Keratinocyte (primary cell): ENCODE data around the gene FICD. TPM values are rescaled to one million over a fixed set of nuclear protein-coding genes. Genes with fewer than 3 reads are reported as not detected.

Experiments
- DNase-seq: peaks from one replicate; pipeline ENCODE4 v3.0.0-alpha.2; 2011; ENCODE audit warnings: low read depth, missing footprints, low spot score
- FAIRE-seq: peaks from 2 replicates; lab custom pipeline; 2011; peaks lifted over from hg19 to GRCh38; lab: Jason Lieb, UNC
- H2AFZ ChIP-seq: 2 replicates; pipeline ENCODE4 v1.6.0; 2012; ENCODE audit warnings: low read length, control low read depth, inconsistent platforms; ENCODE audit not compliant: control insufficient read depth
- H3K27ac ChIP-seq: 2 replicates; pipeline ENCODE4 v1.5.1; 2011; ENCODE audit warnings: low read length; ENCODE audit not compliant: control insufficient read depth, insufficient read depth
- H3K27me3 ChIP-seq: 3 replicates; pipeline ENCODE4 v1.6.0; 2011; ENCODE audit warnings: low read length; ENCODE audit not compliant: control insufficient read depth, insufficient read depth; ENCODE audit errors: extremely low read depth
- H3K36me3 ChIP-seq, 2 experiments: 2 replicates in 1 of 2; 3 replicates in 1 of 2; pipeline ENCODE4 v1.5.1; 2011; ENCODE audit warnings: low read length in 2 of 2, mild to moderate bottlenecking in 1 of 2; ENCODE audit not compliant: control insufficient read depth in 2 of 2, insufficient read depth in 2 of 2; ENCODE audit errors: extremely low read depth in 1 of 2
- H3K4me1 ChIP-seq: 3 replicates; pipeline ENCODE4 v1.5.1; 2011; ENCODE audit warnings: low read length; ENCODE audit not compliant: control insufficient read depth, insufficient read depth; ENCODE audit errors: extremely low read depth
- H3K4me2 ChIP-seq: 3 replicates; pipeline ENCODE4 v1.6.0; 2011; ENCODE audit warnings: low read depth, low read length; ENCODE audit not compliant: control insufficient read depth, insufficient read depth; ENCODE audit errors: extremely low read depth
- H3K4me3 ChIP-seq, 3 experiments: fragments of 200-600 bp in 1 of 3; sonication (generic) in 1 of 3; 2 replicates in 2 of 3; 3 replicates in 1 of 3; pipeline ENCODE4 v1.5.1; 2011 to 2016; ENCODE audit warnings: low read length in 3 of 3, mild to moderate bottlenecking in 3 of 3, control low read depth in 2 of 3, inconsistent platforms in 1 of 3, low read depth in 1 of 3, mixed read lengths in 1 of 3, mixed run types in 1 of 3, moderate library complexity in 1 of 3; ENCODE audit not compliant: control insufficient read depth in 2 of 3, insufficient read depth in 2 of 3; ENCODE audit errors: extremely low read depth in 1 of 3
- H3K79me2 ChIP-seq: 2 replicates; pipeline ENCODE4 v1.6.0; 2012; ENCODE audit warnings: low read length; ENCODE audit not compliant: control insufficient read depth, insufficient read depth
- H3K9ac ChIP-seq: 3 replicates; pipeline ENCODE4 v1.6.0; 2011; ENCODE audit warnings: low read length; ENCODE audit not compliant: control insufficient read depth, insufficient read depth; ENCODE audit errors: extremely low read depth
- H3K9me1 ChIP-seq: 3 replicates; pipeline ENCODE4 v1.6.0; 2011; ENCODE audit warnings: low read length; ENCODE audit not compliant: control insufficient read depth, insufficient read depth; ENCODE audit errors: extremely low read depth
- H3K9me3 ChIP-seq: 2 replicates; pipeline ENCODE4 v1.5.1; 2012; ENCODE audit warnings: low read depth, low read length; ENCODE audit not compliant: control insufficient read depth
- H4K20me1 ChIP-seq: 3 replicates; pipeline ENCODE4 v1.6.0; 2011; ENCODE audit warnings: low read length; ENCODE audit not compliant: control insufficient read depth, insufficient read depth; ENCODE audit errors: extremely low read depth
- CTCF ChIP-seq, 3 experiments: IDR thresholded peaks in 1 of 3; conservative IDR thresholded peaks in 1 of 3; optimal IDR thresholded peaks in 1 of 3; 2 replicates in 2 of 3; 3 replicates in 1 of 3; pipeline versions ENCODE3 to v1.5.1; 2011; ENCODE audit warnings: low read length in 3 of 3, mild to moderate bottlenecking in 3 of 3, moderate library complexity in 2 of 3, control low read depth in 1 of 3, inconsistent platforms in 1 of 3; ENCODE audit not compliant: insufficient read depth in 2 of 3; ENCODE audit errors: extremely low read depth in 1 of 3
- EZH2 ChIP-seq: IDR thresholded peaks from one replicate; pipeline ENCODE4 v1.6.1; 2012; ENCODE audit warnings: inconsistent platforms, mild to moderate bottlenecking, low read length, moderate library complexity
- dilution Hi-C: fragments of 300-500 bp; cut with MboI; formaldehyde crosslinking; loops from one replicate; pipeline ENCODE4 v1.7.0; 2020; ENCODE audit warnings: low sequenced_read_pairs; ENCODE audit not compliant: extremely low pct_ligation_motif_present
- polyA plus RNA-seq, 5 experiments: library from polyadenylated mRNA; depleted of rRNA in 3 of 5; stranded (reverse) in 3 of 5; stranded (forward) in 1 of 5; unstranded in 1 of 5; fragments of >200 nt; gene quantifications; 1 replicate in 1 of 5; 2 replicates in 3 of 5; 3 replicates in 1 of 5; pipeline versions ENCODE4 v1.2.1 to v1.2.3, GENCODE V29; 2011 to 2012; ENCODE audit warnings: missing spikeins in 2 of 5, low read depth in 1 of 5, low replicate concordance in 1 of 5

FICD gene
- polyA plus RNA-seq, 1 donor (not counting 4 experiments of a cell fraction or from before 2014, with no cell fraction given), result 0.47 TPM

GRCh38 chr12:108491256-108491655 lies 23.8 kb upstream of the FICD start:
- Histone ChIP-seq H3K4me2 (no peak overlapping the region), H3K9me3 (no peaks in the 10 kb centered on the region), H3K4me3 (no peak overlapping the region), H2AFZ (no peak overlapping the region), H3K27me3 (peaks cover 3% of the 10 kb centered on the region), H3K9ac (no peak overlapping the region), H3K9me1 (no peaks in the 10 kb centered on the region), H3K4me1 (no peaks in the 10 kb centered on the region), H3K36me3 (no peaks in the 10 kb centered on the region), H4K20me1 (no peaks in the 10 kb centered on the region), H3K27ac (no peak overlapping the region), H3K79me2 (no peaks in the 10 kb centered on the region)
- DNase-seq (no peak), FAIRE-seq (no peak)
- dilution Hi-C loops, result no loop called here
- TF ChIP-seq CTCF (optimal IDR thresholded peaks at IDR 0.05 in 1 of 3, IDR thresholded peaks at IDR 0.05 in 1 of 3, conservative IDR thresholded peaks at IDR 0.05 in 1 of 3; ENCODE audit: extremely low read depth in 1 of 3, insufficient read depth in 2 of 3, low read length in 3 of 3) (no peak), EZH2 (no peak)

DNA sequence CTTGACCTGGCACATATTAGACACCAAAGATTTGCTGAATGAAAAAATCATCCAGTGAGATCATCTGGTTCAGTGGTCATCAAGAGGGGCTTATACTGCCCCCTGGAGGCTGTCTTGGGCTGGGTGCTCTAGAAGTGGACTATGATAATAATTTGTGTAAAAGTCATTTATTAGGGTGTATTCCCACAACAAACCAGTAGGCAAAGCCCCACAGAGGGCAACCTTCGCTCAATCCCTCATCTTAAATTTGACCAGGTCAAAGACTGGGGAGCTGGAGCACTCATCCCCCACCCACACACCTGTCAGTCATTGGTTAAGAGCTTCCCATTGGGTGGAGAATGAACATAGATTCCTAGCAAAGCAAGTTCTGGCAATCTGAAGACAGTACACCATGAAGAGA lies 20.0 kb upstream of the FICD start:
- TF ChIP-seq EZH2 (no peak), CTCF (optimal IDR thresholded peaks at IDR 0.05 in 1 of 3, IDR thresholded peaks at IDR 0.05 in 1 of 3, conservative IDR thresholded peaks at IDR 0.05 in 1 of 3; ENCODE audit: extremely low read depth in 1 of 3, insufficient read depth in 2 of 3, low read length in 3 of 3) (peak; percentile 71 to 76 (median 72))
- no peaks in the 10 kb centered on the region for H3K79me2 ChIP-seq
- no peaks in the 10 kb centered on the region for H3K9me3 ChIP-seq
- no peak overlapping the region for H3K4me3 ChIP-seq
- no peaks in the 10 kb centered on the region for H3K9me1 ChIP-seq
- H3K27me3 ChIP-seq, result peaks cover 3% of the 10 kb centered on the region
- no peak overlapping the region for H3K27ac ChIP-seq
- H2AFZ ChIP-seq, result no peak overlapping the region
- no peak overlapping the region for H3K4me2 ChIP-seq
- no peaks in the 10 kb centered on the region for H3K36me3 ChIP-seq
- dilution Hi-C loops, result no loop called here
- no peaks in the 10 kb centered on the region for H3K4me1 ChIP-seq
- H4K20me1 ChIP-seq, result no peaks in the 10 kb centered on the region
- peak; percentile 71 for FAIRE-seq
- H3K9ac ChIP-seq, result no peak overlapping the region
- no peak for DNase-seq
